IMR-90 (cell line): ENCODE results near the gene SLX9. TPM values are rescaled to one million over a fixed set of nuclear protein-coding genes. Genes with fewer than 3 reads are reported as not detected.

Source experiments
- ATAC-seq: fragments of 200-7000 bp; cut with Tn5 transposase; 2 replicates; pipeline ENCODE4 v1.9.1; 2020; ENCODE audit warnings: low read depth, mild to moderate bottlenecking, moderate library complexity
- BruUV-seq: library from RNA; stranded (reverse); fragments of 400-500 nt; replicated peaks from 2 replicates; lab custom pipeline; 2021; lab: Mats Ljungman, UMichigan
- CTCF ChIA-PET: fragments of 300-600 bp; formaldehyde crosslinking; extraction: SDS; loops from one replicate; lab custom pipeline; 2021; ENCODE audit warnings: antibody characterized with exemption; lab: Yijun Ruan, JAX
- POLR2A ChIA-PET: fragments of 300-600 bp; sonication (Branson Sonifier 250); formaldehyde crosslinking; loops from one replicate; lab custom pipeline; 2022; ENCODE audit warnings: antibody characterized with exemption; ENCODE audit not compliant: unreplicated experiment; lab: Charles Lee
- DNase-seq: peaks from one replicate; pipeline ENCODE4 v3.0.0; 2013
- H2AFZ ChIP-seq: replicated peaks from 2 replicates; pipeline ENCODE3; 2013; ENCODE audit warnings: low read length, mild to moderate bottlenecking; ENCODE audit not compliant: poor library complexity
- H2AK5ac ChIP-seq: 2 replicates; pipeline ENCODE4 v1.6.1; 2013; ENCODE audit warnings: low read depth, low read length, inconsistent platforms
- H2AK9ac ChIP-seq: replicated peaks from 2 replicates; pipeline ENCODE3; 2013; ENCODE audit warnings: mild to moderate bottlenecking, low read depth, low read length, moderate library complexity; ENCODE audit not compliant: poor library complexity
- H2BK120ac ChIP-seq: 2 replicates; pipeline ENCODE4 v1.6.1; 2013; ENCODE audit warnings: low read depth, low read length, inconsistent platforms
- H2BK15ac ChIP-seq: 3 replicates; pipeline ENCODE4 v1.6.1; 2013; ENCODE audit warnings: low read depth, low read length, inconsistent platforms
- H2BK20ac ChIP-seq: 2 replicates; pipeline ENCODE4 v1.6.1; 2013; ENCODE audit warnings: low read depth, mild to moderate bottlenecking, inconsistent platforms, low read length, moderate library complexity
- H2BK5ac ChIP-seq: 2 replicates; pipeline ENCODE4 v1.6.1; 2013; ENCODE audit warnings: mild to moderate bottlenecking, low read depth, low read length, inconsistent platforms; ENCODE audit not compliant: poor library complexity, severe bottlenecking
- H3K14ac ChIP-seq: replicated peaks from 2 replicates; pipeline ENCODE4 v1.6.1; 2013; ENCODE audit warnings: low read depth, low read length, inconsistent platforms
- H3K18ac ChIP-seq: 2 replicates; pipeline ENCODE4 v1.6.1; 2013; ENCODE audit warnings: low read depth, low read length, control low read depth
- H3K23ac ChIP-seq: 2 replicates; pipeline ENCODE4 v1.6.1; 2013; ENCODE audit warnings: low read depth, low read length, inconsistent platforms
- H3K27ac ChIP-seq: 2 replicates; pipeline ENCODE4 v1.5.1; 2013; ENCODE audit warnings: mild to moderate bottlenecking, control low read depth, low read length; ENCODE audit not compliant: insufficient read depth
- H3K27me3 ChIP-seq: 2 replicates; pipeline ENCODE4 v1.6.1; 2013; ENCODE audit warnings: low read length; ENCODE audit not compliant: control insufficient read depth, insufficient read depth
- H3K36me3 ChIP-seq: 2 replicates; pipeline ENCODE4 v1.6.1; 2013; ENCODE audit warnings: low read length, mixed read lengths; ENCODE audit not compliant: control insufficient read depth, insufficient read depth
- H3K4ac ChIP-seq: 2 replicates; pipeline ENCODE4 v1.6.1; 2013; ENCODE audit warnings: low read depth, low read length, inconsistent platforms
- H3K4me1 ChIP-seq: 2 replicates; pipeline ENCODE4 v1.6.1; 2013; ENCODE audit warnings: low read length, mixed read lengths; ENCODE audit not compliant: control insufficient read depth, insufficient read depth
- H3K4me2 ChIP-seq: 2 replicates; pipeline ENCODE4 v1.6.1; 2013; ENCODE audit warnings: low read depth, mild to moderate bottlenecking, control low read depth, low read length, moderate library complexity
- H3K4me3 ChIP-seq: 2 replicates; pipeline ENCODE4 v1.5.1; 2013; ENCODE audit warnings: low read depth, mild to moderate bottlenecking, control low read depth, low read length, moderate library complexity; ENCODE audit not compliant: insufficient read depth
- H3K56ac ChIP-seq: 2 replicates; pipeline ENCODE4 v1.6.1; 2013; ENCODE audit warnings: low read length, inconsistent platforms; ENCODE audit not compliant: insufficient read depth; ENCODE audit errors: extremely low read depth
- H3K79me1 ChIP-seq, 2 experiments: 2 replicates each; pipeline ENCODE4 v1.6.1; 2013; ENCODE audit warnings: low read length in 2 of 2, inconsistent platforms in 1 of 2, low read depth in 1 of 2
- H3K9ac ChIP-seq: 2 replicates; pipeline ENCODE4 v1.6.1; 2013; ENCODE audit warnings: low read depth, low read length, control low read depth
- H3K9me1 ChIP-seq: 2 replicates; pipeline ENCODE4 v1.6.1; 2013; ENCODE audit warnings: low read length, inconsistent platforms; ENCODE audit not compliant: insufficient read depth
- H3K9me3 ChIP-seq: 2 replicates; pipeline ENCODE4 v1.6.1; 2013; ENCODE audit warnings: low read length; ENCODE audit not compliant: control insufficient read depth, insufficient read depth
- H4K20me1 ChIP-seq: 2 replicates; pipeline ENCODE4 v1.6.1; 2013; ENCODE audit warnings: low read length, inconsistent platforms; ENCODE audit not compliant: insufficient read depth
- H4K5ac ChIP-seq: 2 replicates; pipeline ENCODE4 v1.6.1; 2013; ENCODE audit warnings: mild to moderate bottlenecking, low read depth, low read length, control low read depth
- H4K8ac ChIP-seq, 2 experiments: 2 replicates each; pipeline ENCODE4 v1.6.1; 2013; ENCODE audit warnings: low read depth in 2 of 2, low read length in 2 of 2, control low read depth in 1 of 2, inconsistent platforms in 1 of 2
- H4K91ac ChIP-seq: 2 replicates; pipeline ENCODE4 v1.6.1; 2013; ENCODE audit warnings: low read depth, low read length, inconsistent platforms; ENCODE audit not compliant: insufficient read depth
- BHLHE40 ChIP-seq: fragments of 150-350 bp; IDR thresholded peaks from 2 replicates; pipeline ENCODE4 v1.6.1; 2016; ENCODE audit warnings: mild to moderate bottlenecking, low read depth, low read length
- CEBPB ChIP-seq: IDR thresholded peaks from 2 replicates; pipeline ENCODE4 v1.6.1; 2012; ENCODE audit warnings: low read depth, low read length, improper control_type of control experiment
- CHD1 ChIP-seq: IDR thresholded peaks from 2 replicates; pipeline ENCODE4 v1.6.1; 2012; ENCODE audit warnings: low read depth, low read length, improper control_type of control experiment
- ELK1 ChIP-seq: fragments of 150-350 bp; IDR thresholded peaks from 2 replicates; pipeline ENCODE4 v1.6.1; 2016; ENCODE audit warnings: low read depth, mild to moderate bottlenecking, low read length, moderate library complexity, borderline replicate concordance
- FOS ChIP-seq: fragments of 150-350 bp; IDR thresholded peaks from 2 replicates; pipeline ENCODE4 v1.6.1; 2016; ENCODE audit warnings: low read depth, low read length
- MAFK ChIP-seq: IDR thresholded peaks from 2 replicates; pipeline ENCODE4 v1.6.1; 2012; ENCODE audit warnings: low read depth, low read length, improper control_type of control experiment
- MXI1 ChIP-seq: IDR thresholded peaks from 2 replicates; pipeline ENCODE4 v1.6.1; 2012; ENCODE audit warnings: low read depth, mild to moderate bottlenecking, low read length, moderate library complexity, borderline replicate concordance
- NFE2L2 ChIP-seq: fragments of 150-350 bp; IDR thresholded peaks from 2 replicates; pipeline ENCODE4 v1.6.1; 2016; ENCODE audit warnings: low read depth, mild to moderate bottlenecking, low read length
- RAD21 ChIP-seq: IDR thresholded peaks from 2 replicates; pipeline ENCODE4 v1.6.1; 2012; ENCODE audit warnings: low read length, improper control_type of control experiment
- RCOR1 ChIP-seq: IDR thresholded peaks from 2 replicates; pipeline ENCODE4 v1.6.1; 2012; ENCODE audit warnings: mild to moderate bottlenecking, low read length, improper control_type of control experiment; ENCODE audit not compliant: insufficient replicate concordance
- RFX5 ChIP-seq: IDR thresholded peaks from 2 replicates; pipeline ENCODE4 v1.8.0; 2012; ENCODE audit warnings: low read depth, mild to moderate bottlenecking, low read length, moderate library complexity
- SMC3 ChIP-seq: fragments of 150-350 bp; IDR thresholded peaks from 2 replicates; pipeline ENCODE4 v1.6.1; 2016; ENCODE audit warnings: low read depth, mild to moderate bottlenecking, antibody characterized with exemption, low read length, moderate library complexity
- USF2 ChIP-seq: fragments of 150-350 bp; IDR thresholded peaks from 2 replicates; pipeline ENCODE4 v1.6.1; 2017; ENCODE audit warnings: mild to moderate bottlenecking, antibody characterized with exemption, low read length, low read depth
- WGBS, 2 experiments: methylation state at CpG; one replicate each; pipeline versions ENCODE4 v1.1.5 to v1.1.7; 2013; ENCODE audit warnings: missing lambda C conversion rate in 2 of 2; ENCODE audit not compliant: insufficient read length in 1 of 2; ENCODE audit errors: extremely low coverage in 2 of 2; 5-methylcytosine and 5-hydroxymethylcytosine counted together
- dilution Hi-C: fragments of 300-500 bp; cut with HindIII; formaldehyde crosslinking; loops from one replicate; pipeline ENCODE4 v1.14.3; 2018; ENCODE audit warnings: low sequenced_read_pairs; ENCODE audit not compliant: unreplicated experiment
- in situ Hi-C: fragments of 300-500 bp; cut with MboI; formaldehyde crosslinking; loops from 3 replicates; pipeline ENCODE4 v1.14.3; 2019; ENCODE audit warnings: low sequenced_read_pairs, inconsistent platforms, mixed read lengths
- intact Hi-C: fragments of 100-400 bp; cut with micrococcal nuclease; formaldehyde crosslinking; loops from 2 replicates; pipeline ENCODE4 v1.10.0; 2022
- polyA plus RNA-seq, 3 experiments: library from polyadenylated mRNA; depleted of rRNA; stranded (reverse); fragments of >200 nt; gene quantifications; 2 replicates each; pipeline ENCODE4 v1.2.3, GENCODE V29; 2012; ENCODE audit warnings: low replicate concordance in 1 of 3
- total RNA-seq: library from RNA; depleted of rRNA; stranded (reverse); fragments of >200 nt; gene quantifications from 2 replicates; pipeline ENCODE4 v1.2.3, GENCODE V29; 2012

Gene SLX9
- total and polyA plus RNA-seq, 2 of the 4 experiments (the other 2 are of a cell fraction): 10.4 to 21.7 TPM

GRCh38 chr21:44977616-44978340 is 37.9 kb downstream of the SLX9 start (continued):
- TF ChIP-seq CEBPB: no peak

GRCh38 chr21:44979687-44980561 is 40.1 kb downstream of the SLX9 start:
- H3K14ac ChIP-seq: no peak overlapping the region
- H3K9me1 ChIP-seq: no peaks in the 10 kb centered on the region
- H4K8ac ChIP-seq: no peak overlapping the region
- no TSS peak for BruUV-seq
- peaks cover 7% of the 10 kb centered on the region for H3K4me1 ChIP-seq
- in situ Hi-C loops: no loop called here
- no peak overlapping the region for H3K4me2 ChIP-seq
- intact Hi-C loops: no loop called here
- ChIA-PET CTCF (no interaction called here), POLR2A (no interaction called here)
- ATAC-seq (no peak), DNase-seq (no peak)
- H4K91ac ChIP-seq: no peak overlapping the region
- no peak overlapping the region for H3K56ac ChIP-seq
- no peak overlapping the region for H2BK120ac ChIP-seq
- no peaks in the 10 kb centered on the region; the same call in 1 of the 2 replicates for H3K27me3 ChIP-seq
- 79% methylated on average over 10 of the region's 20 CpGs; no CpG with 5 or more reads in 1 of the 2 experiments for WGBS, 2 experiments
- dilution Hi-C loops: no loop called here
- no peak overlapping the region for H4K5ac ChIP-seq
- no peak overlapping the region for H3K23ac ChIP-seq
- peaks cover 12% of the 10 kb centered on the region; the same call in 1 of the 2 replicates for H3K36me3 ChIP-seq
- no peaks in the 10 kb centered on the region for H3K9me3 ChIP-seq
- H2AFZ ChIP-seq: no peak overlapping the region
- no peaks in the 10 kb centered on the region; the same call in none of the 2 replicates for H4K20me1 ChIP-seq
- no peak overlapping the region for H3K27ac ChIP-seq
- H3K79me1 ChIP-seq: no peaks in the 10 kb centered on the region
- no peak overlapping the region for H3K4me3 ChIP-seq
- no peak overlapping the region for H3K4ac ChIP-seq
- H3K9ac ChIP-seq: no peak overlapping the region
- peak overlapping the region; percentile 39 for H2AK5ac ChIP-seq
- no peak overlapping the region for H2AK9ac ChIP-seq
- no peak overlapping the region for H3K18ac ChIP-seq
- H2BK20ac ChIP-seq: no peak overlapping the region
- no peak overlapping the region for H2BK15ac ChIP-seq
- no peak overlapping the region for H2BK5ac ChIP-seq
- TF ChIP-seq NFE2L2: no peak
- TF ChIP-seq SMC3: no peak
- no peak for TF ChIP-seq MAFK
- no peak for TF ChIP-seq BHLHE40
- no peak for TF ChIP-seq CHD1
- no peak for TF ChIP-seq FOS
- no peak for TF ChIP-seq ELK1
- TF ChIP-seq USF2: no peak
- no peak for TF ChIP-seq RAD21
- TF ChIP-seq MXI1: no peak
- no peak for TF ChIP-seq CEBPB
- no peak for TF ChIP-seq RCOR1
- no peak for TF ChIP-seq RFX5
